ENCODE measurements around the gene ARL4A. TPM values are rescaled to one million over a fixed set of nuclear protein-coding genes. Genes with fewer than 3 reads are reported as not detected.

ARL4A gene
- total and polyA plus RNA-seq, 9 of the 15 experiments (the other 6 are each of a cell fraction or from before 2014, with no cell fraction given): 118 to 688 (median 172) TPM

GRCh38 chr7:12722636-12723605 lies 35.5 kb downstream of the ARL4A start:
- Histone ChIP-seq H3K4me2 (ENCODE audit: insufficient read depth, low read length) (peak overlapping the region; percentile 77), H2AFZ (ENCODE audit: low read depth, low read length) (peak overlapping the region; percentile 14; the same call in 1 of the 2 replicates), H3K36me3 (ENCODE audit: control insufficient read depth, insufficient read depth, low read length) (no peaks in the 10 kb centered on the region), H3K27me3 (ENCODE audit: control insufficient read depth in 2 of 2, insufficient read depth in 2 of 2, low read length in 2 of 2) (no peaks in the 10 kb centered on the region), H3K9me1 (ENCODE audit: control insufficient read depth, insufficient read depth, low read length) (no peaks in the 10 kb centered on the region), H3K27ac (ENCODE audit: extremely low read depth, low read depth, low read length) (peak overlapping the region; percentile 95), H3K79me2 (ENCODE audit: control insufficient read depth, insufficient read depth, low read length) (peaks cover 76% of the 10 kb centered on the region), H3K9ac (ENCODE audit: insufficient read depth in 1 of 2, low read depth in 2 of 2, low read length in 2 of 2) (peak overlapping the region; percentile 11 to 84; a peak in 3 of 4 replicates), H3K4me1 (replicated peaks in 1 of 2; ENCODE audit: control insufficient read depth in 2 of 2, insufficient read depth in 2 of 2, low read length in 2 of 2) (peaks cover 24 to 81% of the 10 kb centered on the region in 2 experiments), H3K9me3 (replicated peaks; ENCODE audit: control insufficient read depth, insufficient read depth, low read depth, low read length) (no peaks in the 10 kb centered on the region), H3K4me3 (0 out of 2 replicates have a peak overlapping the region, but pooled peaks have one; percentile 1), H4K20me1 (replicated peaks; ENCODE audit: control insufficient read depth, insufficient read depth, low read length) (no peaks in the 10 kb centered on the region)
- DNase-seq (ENCODE audit: extremely low read depth in 1 of 4, low spot score in 3 of 4) (peak in 3 of 4 experiments; percentile 35 to 85 (median 71)), ATAC-seq (peak; percentile 39), FAIRE-seq (peak; percentile 84)
- POLR2A ChIA-PET: interaction anchor here (0.6 to 0.9 kb wide), 2 partner anchors 30 to 393 kb away, joined by 3 to 4 read pairs; no protein-coding TSS in a partner anchor
- intact Hi-C loops (cut with micrococcal nuclease): no loop called here
- in situ Hi-C loops (cut with MboI): loop anchor here (25.0 kb wide), 1 partner anchor 1264 kb away; the partner anchor contains the start of gene ETV1
- CTCF ChIA-PET (ENCODE audit: low intra/inter-chr PET ratio): interaction anchor here (1.2 kb wide), 1 partner anchor 7 kb away, joined by 6 read pairs; no protein-coding TSS in a partner anchor
- BruUV-seq (replicated peaks): TSS peak; percentile 65
- 3% methylated on average over 4 of the region's 4 CpGs for WGBS (ENCODE audit: insufficient coverage, low coverage, missing lambda C conversion rate)
- TF ChIP-seq SMAD3 (CRISPR knock-in tag; conservative IDR thresholded peaks at IDR 0.05) (no peak), NCOA1 (IDR thresholded peaks at IDR 0.05; ENCODE audit: low read depth) (peak; percentile 66; the same call in 1 of the 2 replicates), ZNF24 (IDR thresholded peaks at IDR 0.05) (peak; percentile 93), ZBTB1 (CRISPR knock-in tag; IDR thresholded peaks at IDR 0.05; ENCODE audit: borderline replicate concordance, low read depth) (no peak), ZNF518B (CRISPR knock-in tag; IDR thresholded peaks at IDR 0.05) (no peak), ZNF143 (CRISPR knock-in tag; IDR thresholded peaks at IDR 0.05) (no peak), POLR2A (conservative IDR thresholded peaks at IDR 0.05) (peak; percentile 59), ZNF408 (CRISPR knock-in tag; IDR thresholded peaks at IDR 0.05; ENCODE audit: low read depth) (no peak), MAFG (tag; conservative IDR thresholded peaks at IDR 0.05) (peak; percentile 42), RNF219 (CRISPR knock-in tag; IDR thresholded peaks at IDR 0.05) (no peak), LEF1 (IDR thresholded peaks at IDR 0.05) (peak; percentile 64; the same call in 1 of the 2 replicates), KLF1 (tag; IDR thresholded peaks at IDR 0.05) (no peak)
